Measurements from ENCODE around the gene BICC1.

GRCh38 chr10:58556516-58557165 is 44.0 kb downstream of the BICC1 start:
- no peak for TF ChIP-seq EZH2 (IDR thresholded peaks at IDR 0.05; ENCODE audit: borderline replicate concordance, insufficient read depth, low read depth, low read length, poor library complexity, severe bottlenecking)
- TF ChIP-seq, protein P1, sequence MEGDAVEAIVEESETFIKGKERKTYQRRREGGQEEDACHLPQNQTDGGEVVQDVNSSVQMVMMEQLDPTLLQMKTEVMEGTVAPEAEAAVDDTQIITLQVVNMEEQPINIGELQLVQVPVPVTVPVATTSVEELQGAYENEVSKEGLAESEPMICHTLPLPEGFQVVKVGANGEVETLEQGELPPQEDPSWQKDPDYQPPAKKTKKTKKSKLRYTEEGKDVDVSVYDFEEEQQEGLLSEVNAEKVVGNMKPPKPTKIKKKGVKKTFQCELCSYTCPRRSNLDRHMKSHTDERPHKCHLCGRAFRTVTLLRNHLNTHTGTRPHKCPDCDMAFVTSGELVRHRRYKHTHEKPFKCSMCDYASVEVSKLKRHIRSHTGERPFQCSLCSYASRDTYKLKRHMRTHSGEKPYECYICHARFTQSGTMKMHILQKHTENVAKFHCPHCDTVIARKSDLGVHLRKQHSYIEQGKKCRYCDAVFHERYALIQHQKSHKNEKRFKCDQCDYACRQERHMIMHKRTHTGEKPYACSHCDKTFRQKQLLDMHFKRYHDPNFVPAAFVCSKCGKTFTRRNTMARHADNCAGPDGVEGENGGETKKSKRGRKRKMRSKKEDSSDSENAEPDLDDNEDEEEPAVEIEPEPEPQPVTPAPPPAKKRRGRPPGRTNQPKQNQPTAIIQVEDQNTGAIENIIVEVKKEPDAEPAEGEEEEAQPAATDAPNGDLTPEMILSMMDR (IDR thresholded peaks at IDR 0.05): no peak

All from B cell (primary cell).